Activated CD4-positive, alpha-beta T cell treated with anti-CD3 and anti-CD28 coated beads for 36 hours (primary cell): ENCODE results near the gene FOLR2. TPM values are rescaled to one million over a fixed set of nuclear protein-coding genes. Genes with fewer than 3 reads are reported as not detected.

ENCODE experiments used
- ATAC-seq: fragments of 200-7000 bp; cut with Tn5 transposase; one replicate; pipeline ENCODE4 v1.10.0; 2021; ENCODE audit warnings: mild to moderate bottlenecking, moderate library complexity
- CTCF ChIA-PET: fragments of 350-600 bp; sonication (Branson Sonifier 250); formaldehyde crosslinking; loops from one replicate; lab custom pipeline; 2021; ENCODE audit warnings: antibody characterized with exemption; lab: Charles Lee
- POLR2A ChIA-PET: fragments of 350-600 bp; sonication (Branson Sonifier 250); formaldehyde crosslinking; loops from one replicate; lab custom pipeline; 2021; ENCODE audit warnings: antibody characterized with exemption, inconsistent platforms; lab: Charles Lee
- DNase-seq: peaks from one replicate; pipeline ENCODE4 v3.0.0-alpha.2; 2020
- H3K27ac Mint-ChIP-seq: one replicate; pipeline ENCODE4 v1.8.0; 2021; ENCODE audit warnings: mixed read lengths
- H3K27me3 Mint-ChIP-seq: one replicate; pipeline ENCODE4 v1.8.0; 2021; ENCODE audit warnings: mixed read lengths
- H3K36me3 Mint-ChIP-seq: one replicate; pipeline ENCODE4 v1.8.0; 2021; ENCODE audit warnings: low read depth, mixed read lengths
- H3K4me1 Mint-ChIP-seq: one replicate; pipeline ENCODE4 v1.8.0; 2021; ENCODE audit warnings: mixed read lengths
- H3K4me3 Mint-ChIP-seq: one replicate; pipeline ENCODE4 v1.8.0; 2021; ENCODE audit warnings: mild to moderate bottlenecking, moderate library complexity, mixed read lengths
- H3K9me3 Mint-ChIP-seq: one replicate; pipeline ENCODE4 v1.8.0; 2021; ENCODE audit warnings: low read depth, mixed read lengths
- intact Hi-C, 2 experiments: fragments of 100-400 bp; cut with DNase I in 1 of 2; cut with micrococcal nuclease in 1 of 2; formaldehyde crosslinking; loops; one replicate each; pipeline versions ENCODE4 v1.14.2 to v1.15.1; 2022 to 2024; cut with DNase I, micrococcal nuclease
- total RNA-seq, 2 experiments: library from RNA; stranded (reverse); gene quantifications; one replicate each; pipeline ENCODE4 v1.2.3, GENCODE V29; 2021

The FOLR2 gene
- total RNA-seq, 2 experiments from 2014 or later, result not detected

DNA sequence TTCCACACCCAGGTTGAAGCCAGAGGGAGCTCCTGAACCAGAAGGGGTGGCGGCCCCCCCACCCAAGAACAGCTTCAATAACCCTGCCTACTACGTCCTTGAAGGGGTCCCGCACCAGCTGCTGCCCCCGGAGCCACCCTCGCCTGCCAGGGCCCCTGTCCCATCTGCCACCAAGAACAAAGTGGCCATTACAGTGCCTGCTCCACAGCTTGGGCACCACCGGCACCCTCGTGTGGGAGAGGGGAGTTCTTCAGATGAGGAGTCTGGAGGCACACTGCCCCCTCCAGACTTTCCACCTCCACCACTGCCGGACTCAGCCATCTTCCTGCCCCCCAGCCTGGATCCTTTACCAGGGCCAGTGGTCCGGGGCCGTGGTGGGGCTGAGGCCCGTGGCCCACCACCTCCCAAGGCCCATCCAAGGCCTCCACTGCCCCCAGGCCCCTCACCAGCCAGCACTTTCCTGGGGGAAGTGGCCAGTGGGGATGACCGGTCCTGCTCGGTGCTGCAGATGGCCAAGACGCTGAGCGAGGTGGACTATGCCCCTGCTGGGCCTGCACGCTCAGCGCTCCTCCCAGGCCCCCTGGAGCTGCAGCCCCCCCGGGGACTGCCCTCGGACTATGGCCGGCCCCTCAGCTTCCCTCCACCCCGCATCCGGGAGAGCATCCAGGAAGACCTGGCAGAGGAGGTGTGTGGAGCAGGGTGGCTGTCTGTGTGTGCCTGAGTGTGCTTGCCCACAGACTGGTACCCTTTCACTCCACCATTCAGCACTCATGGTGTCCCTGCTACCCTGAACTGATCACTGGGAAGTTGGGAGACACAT, 20.7 kb downstream of the FOLR2 start:
- DNase-seq, result no peak
- intact Hi-C loops, result no loop called here
- Mint-ChIP-seq H3K36me3 (peaks cover 8% of the 10 kb centered on the region), H3K9me3 (no peaks in the 10 kb centered on the region), H3K4me1 (peaks cover 11% of the 10 kb centered on the region), H3K4me3 (no peak overlapping the region), H3K27me3 (peaks cover 26% of the 10 kb centered on the region), H3K27ac (no peak overlapping the region)
- ChIA-PET POLR2A (interaction anchor here (0.8 to 1.0 kb wide), 2 partner anchors 11 to 14 kb away, joined by 3 read pairs; no protein-coding TSS in a partner anchor), CTCF (interaction anchor here (0.6 to 2.3 kb wide), 13 partner anchors 9 to 1121 kb away, joined by 3 to 10 read pairs (median 4); partner anchors contain the start of gene INPPL1)
- no peak for ATAC-seq

DNA sequence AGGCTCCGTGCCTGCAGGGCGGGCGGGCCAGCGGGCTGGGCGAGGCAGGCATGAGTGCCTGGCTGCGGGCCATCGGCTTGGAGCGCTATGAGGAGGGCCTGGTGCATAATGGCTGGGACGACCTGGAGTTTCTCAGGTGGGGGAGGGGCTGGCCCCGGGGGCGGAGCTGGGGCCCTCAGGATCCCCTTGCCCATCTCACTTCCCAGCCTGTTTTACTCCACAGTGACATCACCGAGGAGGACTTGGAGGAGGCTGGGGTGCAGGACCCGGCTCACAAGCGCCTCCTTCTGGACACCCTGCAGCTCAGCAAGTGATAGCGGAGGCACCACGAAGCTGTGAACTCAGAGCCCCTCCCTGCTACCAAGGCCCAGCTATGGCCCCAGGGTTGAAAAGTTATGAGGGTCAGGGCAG, 21.5 kb downstream of the FOLR2 start:
- Mint-ChIP-seq H3K36me3 (peaks cover 5% of the 10 kb centered on the region), H3K27ac (no peak overlapping the region), H3K4me3 (no peak overlapping the region), H3K27me3 (peaks cover 32% of the 10 kb centered on the region), H3K4me1 (peaks cover 11% of the 10 kb centered on the region), H3K9me3 (no peaks in the 10 kb centered on the region)
- ChIA-PET POLR2A (interaction anchor here (0.8 kb wide), 1 partner anchor 15 kb away, joined by 3 read pairs; no protein-coding TSS in a partner anchor), CTCF (interaction anchor here (0.6 to 2.3 kb wide), 14 partner anchors 8 to 213 kb away, joined by 3 to 10 read pairs (median 4); partner anchors contain the start of gene INPPL1)
- DNase-seq, result peak; percentile 78
- ATAC-seq, result peak; percentile 76
- intact Hi-C loops, result loop anchor here in 1 of 2 experiments (1.0 kb wide), 1 partner anchor 15 kb away; no protein-coding TSS in a partner anchor

DNA sequence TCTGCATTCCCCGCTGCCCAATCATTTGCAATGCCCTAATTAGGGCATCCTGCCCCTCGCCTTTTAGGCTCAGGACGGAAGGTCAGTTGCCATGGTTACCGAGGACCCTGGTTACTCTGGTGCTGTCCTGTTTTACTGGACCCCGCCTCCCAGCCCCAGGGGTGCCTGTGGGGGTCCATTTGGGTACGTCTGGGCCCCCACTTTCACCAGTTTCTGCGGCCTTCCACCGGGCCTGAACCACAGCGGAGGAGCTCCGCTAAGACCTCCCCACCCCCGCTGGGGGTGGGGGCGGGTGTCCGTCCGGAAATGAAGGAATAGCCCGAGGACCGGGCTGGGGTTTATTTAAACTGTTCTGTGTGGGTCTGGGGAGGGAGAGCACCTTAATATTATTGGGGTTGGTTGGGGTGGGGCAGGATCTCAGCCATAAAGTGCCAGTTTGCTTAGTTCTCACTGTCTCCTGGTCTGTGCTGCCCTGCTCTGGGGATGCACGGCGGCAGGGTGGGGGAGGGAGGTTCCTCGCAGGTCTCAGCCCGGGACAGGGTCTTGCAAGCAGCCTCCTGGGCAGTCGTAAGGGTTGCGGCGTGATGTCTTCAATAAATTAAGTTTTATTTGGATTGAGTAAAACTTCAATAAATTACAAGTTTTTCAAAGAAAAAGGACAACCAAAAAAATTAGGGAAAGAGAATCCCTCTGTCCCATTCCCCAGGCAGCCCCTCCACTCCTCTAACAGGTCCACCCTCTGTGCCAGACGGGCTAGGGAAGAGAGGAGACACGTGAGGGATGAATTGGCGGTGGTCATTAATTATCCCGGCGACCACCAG, 22.1 kb downstream of the FOLR2 start:
- DNase-seq (no peak), ATAC-seq (no peak)
- H3K4me3 Mint-ChIP-seq, result no peak overlapping the region
- ChIA-PET CTCF (interaction anchor here (0.7 to 2.3 kb wide), 11 partner anchors 8 to 212 kb away, joined by 3 to 8 read pairs (median 4); no protein-coding TSS in a partner anchor), POLR2A (interaction anchor here (0.8 kb wide), 1 partner anchor 15 kb away, joined by 3 read pairs; no protein-coding TSS in a partner anchor)
- H3K27ac Mint-ChIP-seq, result no peak overlapping the region
- peaks cover 16% of the 10 kb centered on the region for H3K4me1 Mint-ChIP-seq
- H3K9me3 Mint-ChIP-seq, result no peaks in the 10 kb centered on the region
- peaks cover 37% of the 10 kb centered on the region for H3K27me3 Mint-ChIP-seq
- intact Hi-C loops, result loop anchor here in 1 of 2 experiments (1.0 kb wide), 1 partner anchor 15 kb away; no protein-coding TSS in a partner anchor
- H3K36me3 Mint-ChIP-seq, result peaks cover 5% of the 10 kb centered on the region

DNA sequence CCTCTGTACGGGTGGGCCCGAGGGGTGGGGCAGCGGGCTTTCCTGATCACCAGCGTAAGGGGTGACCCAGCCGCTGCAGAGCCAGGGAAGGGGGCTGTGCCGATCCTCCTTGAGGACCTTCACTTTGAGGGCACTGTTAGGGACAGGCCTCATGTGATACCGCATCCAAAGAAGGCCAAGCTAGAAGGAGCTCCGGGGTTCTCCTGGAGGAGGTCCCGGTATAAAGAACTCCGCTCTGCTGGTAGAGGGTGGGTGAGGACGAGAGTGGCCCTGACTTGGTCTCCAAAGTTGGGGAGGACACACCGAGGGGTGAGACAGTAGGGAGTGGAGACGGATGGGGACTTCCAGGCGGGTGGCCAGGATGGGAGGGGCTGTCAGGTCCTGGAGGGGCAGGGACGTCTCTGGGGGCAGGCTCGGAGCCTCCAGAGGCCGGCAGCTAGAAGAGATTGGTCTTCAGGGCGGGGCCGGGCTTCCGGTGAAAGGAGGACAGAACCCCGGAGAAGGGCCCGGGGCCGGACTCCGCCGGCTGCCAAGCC, 22.8 kb downstream of the FOLR2 start:
- Mint-ChIP-seq H3K27ac (no peak overlapping the region), H3K36me3 (peaks cover 2% of the 10 kb centered on the region), H3K4me1 (peaks cover 16% of the 10 kb centered on the region), H3K9me3 (no peaks in the 10 kb centered on the region), H3K4me3 (no peak overlapping the region), H3K27me3 (peaks cover 37% of the 10 kb centered on the region)
- DNase-seq, result no peak
- ChIA-PET POLR2A (no interaction called here), CTCF (interaction anchor here (2.3 kb wide), 1 partner anchor 17 kb away, joined by 8 read pairs; no protein-coding TSS in a partner anchor)
- ATAC-seq, result peak; percentile 2
- intact Hi-C loops, result no loop called here

DNA sequence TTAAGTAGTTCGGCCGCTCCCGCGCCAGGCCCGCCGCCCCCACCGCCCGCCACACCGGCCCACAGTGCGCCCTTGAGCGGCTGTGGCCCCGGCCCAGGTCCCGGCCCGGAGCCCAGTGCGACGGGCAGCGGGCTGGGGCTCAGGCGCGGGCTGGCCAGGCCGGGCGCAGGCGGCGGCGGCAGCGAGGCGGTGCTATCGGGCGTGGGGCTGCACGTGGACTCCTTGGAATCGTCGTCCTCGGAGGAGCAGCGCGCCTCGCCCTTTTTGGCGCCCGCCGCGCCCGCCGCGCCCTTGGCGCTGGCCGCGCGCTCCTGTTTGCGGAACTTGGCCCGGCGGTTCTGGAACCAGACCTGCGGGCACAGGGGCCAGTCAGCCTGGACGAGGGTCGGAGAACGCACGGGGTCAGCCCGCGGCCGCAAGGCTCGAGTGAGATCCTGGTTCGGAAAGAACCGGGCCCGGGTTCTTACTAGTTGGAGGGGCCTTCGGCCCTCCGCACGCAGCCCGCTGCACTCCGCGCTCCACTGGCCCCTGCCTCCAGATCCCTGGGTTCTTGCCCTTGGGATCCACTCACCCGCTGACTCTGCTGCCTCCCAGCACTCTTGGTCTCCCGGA, 23.4 kb downstream of the FOLR2 start:
- ChIA-PET POLR2A (interaction anchor here (0.5 kb wide), 1 partner anchor 196 kb away, joined by 3 read pairs; no protein-coding TSS in a partner anchor), CTCF (no interaction called here)
- no peaks in the 10 kb centered on the region for H3K9me3 Mint-ChIP-seq
- H3K27ac Mint-ChIP-seq, result peak overlapping the region; percentile 56
- H3K4me3 Mint-ChIP-seq, result peak overlapping the region; percentile 39
- peaks cover 20% of the 10 kb centered on the region for H3K4me1 Mint-ChIP-seq
- ATAC-seq (peak; percentile 1), DNase-seq (no peak)
- peaks cover 2% of the 10 kb centered on the region for H3K36me3 Mint-ChIP-seq
- intact Hi-C loops, result loop anchor here in 1 of 2 experiments (5.0 kb wide), 2 partner anchors 172 to 192 kb away; partner anchors contain the start of gene CLPB
- peaks cover 43% of the 10 kb centered on the region for H3K27me3 Mint-ChIP-seq

DNA sequence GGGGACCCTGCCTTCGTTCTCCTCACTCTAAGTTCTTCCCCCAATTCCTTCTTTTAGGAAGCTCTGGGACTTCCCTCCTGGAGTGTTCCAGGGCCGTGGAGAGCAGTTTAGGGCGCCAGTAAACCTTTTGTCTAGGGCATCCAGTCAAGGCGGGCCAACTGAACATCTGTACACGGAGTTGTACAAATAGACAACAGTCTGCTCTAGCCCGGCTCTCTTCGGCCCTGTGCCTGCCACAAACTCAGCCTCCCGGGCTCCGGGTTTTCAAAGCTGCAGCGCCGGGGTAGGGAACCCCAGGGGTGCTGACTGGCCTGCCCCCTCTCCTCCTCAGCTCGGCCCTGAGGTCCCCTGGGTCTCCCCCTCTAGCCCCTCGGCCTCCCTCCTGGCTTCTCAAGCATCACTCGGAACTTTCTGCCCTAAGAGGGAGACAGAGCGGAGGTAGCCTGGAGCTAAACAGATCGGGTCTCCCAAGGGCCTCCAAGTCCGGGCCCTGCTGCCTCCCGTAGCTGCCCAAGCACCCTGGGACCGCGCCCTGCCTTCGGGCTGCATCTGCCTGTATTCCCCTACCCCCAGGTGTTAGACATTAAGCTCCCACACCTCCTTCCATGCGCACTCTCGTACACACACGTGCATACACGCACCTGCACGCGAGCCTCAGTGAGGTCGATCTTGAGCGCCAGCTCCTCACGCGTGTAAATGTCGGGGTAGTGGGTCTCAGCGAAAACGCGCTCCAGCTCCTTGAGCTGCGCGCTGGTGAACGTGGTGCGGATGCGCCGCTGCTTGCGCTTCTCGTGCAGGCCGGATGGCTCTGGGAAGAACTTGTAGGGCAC, 24.1 kb downstream of the FOLR2 start:
- peaks cover 43% of the 10 kb centered on the region for H3K27me3 Mint-ChIP-seq
- intact Hi-C loops, result loop anchor here in 1 of 2 experiments (5.0 kb wide), 2 partner anchors 172 to 192 kb away; partner anchors contain the start of gene CLPB
- peak overlapping the region; percentile 39 for H3K4me3 Mint-ChIP-seq
- peak; percentile 31 for ATAC-seq
- H3K9me3 Mint-ChIP-seq, result no peaks in the 10 kb centered on the region
- H3K4me1 Mint-ChIP-seq, result peaks cover 20% of the 10 kb centered on the region
- H3K27ac Mint-ChIP-seq, result peak overlapping the region; percentile 56
- POLR2A ChIA-PET, result interaction anchor here (0.5 to 0.7 kb wide), 2 partner anchors 15 to 197 kb away, joined by 3 read pairs; no protein-coding TSS in a partner anchor
- CTCF ChIA-PET, result interaction anchor here (0.8 kb wide), 1 partner anchor 190 kb away, joined by 6 read pairs; no protein-coding TSS in a partner anchor
- H3K36me3 Mint-ChIP-seq, result peaks cover 2% of the 10 kb centered on the region
- no peak for DNase-seq

DNA sequence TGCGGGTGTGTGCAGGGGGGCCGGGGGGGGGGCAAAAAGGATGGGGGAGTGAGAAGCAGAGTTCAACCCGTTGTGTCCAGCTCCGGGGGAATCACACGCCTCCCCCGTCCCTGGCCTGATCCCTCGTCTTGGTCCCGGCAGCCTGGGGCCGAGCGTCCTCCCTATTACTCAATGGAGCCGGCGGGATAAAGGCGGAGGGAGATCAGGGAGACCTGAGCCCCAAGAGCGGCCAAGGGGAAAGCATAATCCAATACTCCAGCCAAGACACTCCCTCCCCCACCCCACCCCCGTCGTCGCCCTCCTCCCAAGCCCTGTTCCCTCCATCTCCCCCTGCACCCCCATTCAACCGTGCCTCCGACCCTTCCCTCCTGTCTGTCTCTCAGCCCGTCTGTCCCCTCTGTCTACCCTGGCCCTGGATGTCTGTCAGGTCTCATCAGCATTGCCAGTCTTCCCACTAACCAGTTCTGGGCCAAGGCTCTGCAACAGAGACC, 24.7 kb downstream of the FOLR2 start:
- Mint-ChIP-seq H3K9me3 (no peaks in the 10 kb centered on the region), H3K27ac (no peak overlapping the region), H3K4me1 (peaks cover 20% of the 10 kb centered on the region), H3K36me3 (peaks cover 2% of the 10 kb centered on the region), H3K4me3 (no peak overlapping the region), H3K27me3 (peaks cover 43% of the 10 kb centered on the region)
- DNase-seq (no peak), ATAC-seq (no peak)
- ChIA-PET CTCF (interaction anchor here (0.8 kb wide), 1 partner anchor 190 kb away, joined by 6 read pairs; no protein-coding TSS in a partner anchor), POLR2A (no interaction called here)
- intact Hi-C loops, result loop anchor here in 1 of 2 experiments (5.0 kb wide), 2 partner anchors 171 to 191 kb away; partner anchors contain the start of gene CLPB

DNA sequence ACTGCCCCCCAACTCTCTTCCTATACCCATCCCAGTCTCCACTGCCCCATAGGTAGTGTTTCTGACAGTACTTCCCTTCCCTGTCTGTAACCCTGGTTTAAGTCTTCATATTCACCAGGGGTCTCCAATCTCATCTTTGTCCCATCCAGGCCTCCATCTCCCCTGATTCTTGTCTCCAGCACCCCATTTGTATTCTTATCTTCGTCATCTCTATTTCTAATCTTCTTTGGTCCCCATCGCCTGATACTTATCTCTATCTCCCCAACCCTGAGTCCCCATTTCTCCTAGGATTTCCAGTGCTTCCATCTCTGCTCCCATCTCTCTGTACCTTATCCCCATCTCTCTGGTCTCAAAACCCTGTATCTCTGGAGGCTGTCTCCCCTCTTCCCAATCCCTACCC, 25.5 kb downstream of the FOLR2 start:
- ATAC-seq (no peak), DNase-seq (no peak)
- Mint-ChIP-seq H3K36me3 (peaks cover 2% of the 10 kb centered on the region), H3K27me3 (peaks cover 43% of the 10 kb centered on the region), H3K27ac (no peak overlapping the region), H3K9me3 (no peaks in the 10 kb centered on the region), H3K4me1 (peaks cover 20% of the 10 kb centered on the region), H3K4me3 (no peak overlapping the region)
- intact Hi-C loops, result loop anchor here in 1 of 2 experiments (5.0 kb wide), 2 partner anchors 170 to 190 kb away; partner anchors contain the start of gene CLPB
- POLR2A ChIA-PET, result no interaction called here
- CTCF ChIA-PET, result no interaction called here

DNA sequence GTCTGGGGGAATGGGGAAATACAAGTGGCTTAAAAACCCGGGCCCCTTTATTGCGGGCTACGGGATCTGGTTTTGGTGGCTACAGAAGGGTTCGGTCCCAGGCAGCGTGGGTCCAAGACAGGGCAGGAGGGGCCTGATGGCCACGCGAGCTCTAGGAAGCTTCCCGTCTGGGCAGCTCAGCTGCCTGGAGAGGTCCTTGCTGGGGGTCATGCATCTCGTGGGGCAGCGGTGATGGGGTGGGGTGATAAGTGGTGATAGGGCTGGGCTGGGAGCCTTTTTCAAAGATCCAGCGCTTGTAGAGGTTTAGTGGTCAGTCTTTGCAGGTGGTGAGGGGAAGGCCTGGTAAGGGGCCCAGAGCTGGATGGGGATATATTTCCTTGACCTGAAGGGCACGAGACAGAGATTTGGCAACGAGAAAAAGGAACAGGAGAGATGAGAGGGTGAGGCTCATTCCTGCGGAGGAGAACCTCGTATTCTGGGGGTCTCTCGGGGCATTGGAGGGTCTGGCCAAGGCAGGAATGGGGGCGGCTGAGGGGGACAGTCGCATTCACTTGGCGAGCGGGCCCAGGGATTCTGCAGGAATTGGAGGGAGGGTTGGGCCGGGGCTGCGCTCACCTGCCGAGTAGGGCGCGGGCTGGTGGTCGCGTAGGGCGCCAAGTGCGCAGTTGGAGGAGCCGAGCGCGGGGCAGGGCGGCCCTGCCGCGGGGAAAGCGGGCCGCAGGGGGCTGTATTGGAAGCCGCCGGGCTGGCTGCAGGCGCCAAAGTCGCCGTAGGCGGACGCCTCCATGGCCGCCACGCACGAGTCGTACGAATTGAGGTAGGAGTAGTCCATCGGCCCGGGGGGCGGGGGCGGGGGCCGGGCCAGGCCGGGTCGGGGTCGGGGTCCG, 26.8 kb downstream of the FOLR2 start:
- POLR2A ChIA-PET, result no interaction called here
- no peak overlapping the region for H3K4me3 Mint-ChIP-seq
- DNase-seq, result no peak
- H3K27me3 Mint-ChIP-seq, result peaks cover 45% of the 10 kb centered on the region
- H3K36me3 Mint-ChIP-seq, result peaks cover 2% of the 10 kb centered on the region
- intact Hi-C loops, result loop anchor here in 1 of 2 experiments (5.0 kb wide), 2 partner anchors 169 to 189 kb away; partner anchors contain the start of gene CLPB
- peaks cover 20% of the 10 kb centered on the region for H3K4me1 Mint-ChIP-seq
- ATAC-seq, result no peak
- CTCF ChIA-PET, result interaction anchor here (0.6 to 1.2 kb wide), 4 partner anchors 13 to 727 kb away, joined by 3 to 4 read pairs (median 4); no protein-coding TSS in a partner anchor
- H3K27ac Mint-ChIP-seq, result no peak overlapping the region
- no peaks in the 10 kb centered on the region for H3K9me3 Mint-ChIP-seq
